Measurements from ENCODE around the gene COPS7A. TPM values are rescaled to one million over a fixed set of nuclear protein-coding genes. Genes with fewer than 3 reads are reported as not detected.
"Not testable (repeated sequence)": the region's sequence is repeated elsewhere in the genome, so short reads cannot be mapped to it uniquely, and the experiment has no call there.

The COPS7A gene
- total RNA-seq, 1 experiment from 2014 or later, result 40.7 TPM

DNA sequence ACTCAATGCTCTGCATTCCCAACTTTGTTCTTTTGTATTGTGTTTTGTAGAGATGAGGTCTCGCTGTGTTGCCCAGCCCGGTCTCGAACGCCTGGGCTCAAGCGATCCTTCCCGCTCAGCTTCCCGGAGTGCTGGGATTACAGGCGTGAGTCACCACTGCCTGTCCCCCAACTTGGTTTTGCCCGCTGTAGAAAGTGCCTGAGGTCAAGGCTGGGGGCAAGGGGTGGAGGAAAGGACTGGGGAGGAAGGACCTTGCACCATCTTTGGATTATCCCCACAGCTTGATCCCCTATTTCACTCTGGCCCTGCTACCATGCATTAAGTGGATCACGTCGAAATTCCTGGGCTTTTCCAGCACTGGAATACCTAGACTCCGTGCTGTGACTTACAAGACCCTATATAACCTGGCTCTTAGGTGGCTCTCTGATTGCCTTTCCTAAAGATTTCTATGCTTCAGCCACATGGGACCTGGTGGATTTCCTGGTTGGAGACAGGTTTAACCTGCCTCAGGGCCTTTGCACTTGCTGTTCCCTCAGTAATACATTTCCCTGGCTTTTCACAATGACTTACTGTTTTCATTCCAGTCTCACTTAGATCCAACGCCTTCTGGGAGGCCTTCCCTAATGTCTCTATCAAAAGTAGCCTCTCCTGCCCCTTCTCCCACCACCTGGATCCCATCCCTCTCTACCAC is 22.6 kb upstream of the COPS7A start:
- DNase-seq (ENCODE audit: low spot score), result no peak

DNA sequence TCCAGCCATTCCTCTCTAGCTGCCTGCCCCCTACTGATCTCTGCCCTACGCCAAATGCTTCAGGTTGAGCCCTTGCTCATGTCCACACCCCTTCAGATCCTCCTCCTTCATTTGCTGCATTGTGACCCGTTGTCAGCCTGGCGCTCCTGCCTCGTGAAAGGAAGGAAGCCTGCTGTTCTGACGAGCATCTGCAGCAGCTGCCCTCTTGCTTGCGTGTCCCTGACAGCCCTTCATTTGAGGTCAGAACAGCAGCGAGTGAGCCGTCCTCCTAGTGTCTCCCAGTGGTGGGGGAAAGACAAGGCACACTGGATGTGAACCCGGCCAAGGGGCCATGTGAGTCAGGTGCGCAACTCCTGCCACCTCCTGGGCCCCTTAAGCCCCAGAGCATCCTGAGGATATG is 20.2 kb upstream of the COPS7A start:
- DNase-seq (ENCODE audit: low spot score), result no peak

DNA sequence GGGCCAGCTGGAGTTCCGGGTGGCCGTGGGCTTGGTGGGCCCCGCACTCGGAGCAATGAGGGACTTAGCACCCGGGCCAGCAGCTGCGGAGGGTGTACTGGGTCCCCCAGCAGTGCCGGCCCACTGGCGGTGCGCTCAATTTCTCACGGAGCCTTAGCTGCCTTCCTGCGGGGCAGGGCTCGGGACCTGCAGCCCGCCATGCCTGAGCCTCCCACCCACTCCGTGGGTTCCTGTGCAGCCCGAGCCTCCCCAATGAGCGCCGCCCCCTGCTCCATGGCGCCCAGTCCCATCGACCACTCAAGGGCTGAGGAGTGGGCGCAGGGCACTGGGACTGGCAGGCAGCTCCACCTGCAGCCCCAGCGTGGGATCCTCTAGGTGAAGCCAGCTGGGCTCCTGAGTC is 15.5 kb upstream of the COPS7A start:
- not testable (repeated sequence) for DNase-seq (ENCODE audit: low spot score)

- DNase-seq (ENCODE audit: low spot score), result no peak
Observed at GRCh38 chr12:6708960-6709394, 14.9 kb upstream of the COPS7A start.

DNA sequence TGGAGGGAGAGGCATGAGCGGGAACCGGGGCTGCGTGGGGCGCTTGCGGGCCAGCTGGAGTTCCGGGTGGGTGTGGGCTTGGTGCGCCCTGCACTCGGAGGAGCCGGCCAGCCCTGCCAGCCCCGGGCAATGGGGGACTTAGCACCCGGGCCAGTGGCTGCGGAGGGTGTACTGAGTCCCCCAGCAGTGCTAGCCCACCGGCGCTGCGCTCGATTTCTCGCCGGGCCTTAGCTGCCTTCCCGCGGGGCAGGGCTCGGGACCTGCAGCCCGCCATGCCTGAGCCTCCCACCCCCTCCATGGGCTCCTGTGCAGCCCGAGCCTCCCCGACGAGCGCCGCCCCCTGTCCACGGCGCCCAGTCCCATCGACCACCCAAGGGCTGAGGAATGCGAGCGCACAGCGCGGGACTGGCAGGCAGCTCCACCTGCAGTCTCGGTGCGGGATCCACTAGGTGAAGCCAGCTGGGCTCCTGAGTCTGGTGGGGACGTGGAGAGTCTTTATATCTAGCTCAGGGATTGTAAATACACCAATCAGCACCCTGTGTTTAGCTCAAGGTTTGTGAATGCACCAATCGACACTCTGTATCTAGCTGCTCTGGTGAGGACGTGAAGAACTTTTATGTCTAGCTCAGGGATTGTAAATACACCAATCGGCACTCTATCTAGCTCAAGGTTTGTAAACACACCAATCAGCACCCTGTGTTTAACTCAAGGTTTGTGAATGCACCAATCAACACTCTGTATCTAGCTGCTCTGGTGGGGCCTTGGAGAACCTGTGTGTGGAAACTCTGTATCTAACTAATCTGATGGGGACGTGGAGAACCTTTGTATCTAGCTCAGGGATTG is 7.6 kb upstream of the COPS7A start:
- DNase-seq (ENCODE audit: low spot score), result not testable (repeated sequence)

DNA sequence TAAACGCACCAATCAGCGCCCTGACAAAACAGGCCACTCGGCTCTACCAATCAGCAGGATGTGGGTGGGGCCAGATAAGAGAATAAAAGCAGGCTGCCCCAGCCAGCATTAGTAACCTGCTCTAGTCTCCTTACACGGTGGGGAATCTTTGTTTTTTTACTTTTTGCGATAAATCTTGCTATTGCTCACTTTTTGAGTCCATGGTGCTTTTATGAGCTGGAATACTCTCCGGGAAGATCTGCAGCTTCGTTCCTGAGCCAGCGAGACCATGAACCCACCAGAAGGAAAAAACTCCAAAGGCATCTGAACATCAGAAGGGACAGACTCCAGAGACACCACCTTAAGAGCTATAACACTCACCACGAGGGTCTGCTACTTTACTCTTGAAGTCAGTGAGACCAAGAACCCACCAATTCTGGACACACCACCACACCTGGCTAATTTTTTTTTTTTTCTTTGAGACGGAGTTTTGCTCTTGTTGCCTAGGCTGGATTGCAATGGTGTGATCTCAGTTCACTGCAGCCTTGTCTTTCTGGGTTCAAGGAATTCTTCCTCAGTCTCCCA is 6.9 kb upstream of the COPS7A start:
- DNase-seq (ENCODE audit: low spot score), result no peak

DNA sequence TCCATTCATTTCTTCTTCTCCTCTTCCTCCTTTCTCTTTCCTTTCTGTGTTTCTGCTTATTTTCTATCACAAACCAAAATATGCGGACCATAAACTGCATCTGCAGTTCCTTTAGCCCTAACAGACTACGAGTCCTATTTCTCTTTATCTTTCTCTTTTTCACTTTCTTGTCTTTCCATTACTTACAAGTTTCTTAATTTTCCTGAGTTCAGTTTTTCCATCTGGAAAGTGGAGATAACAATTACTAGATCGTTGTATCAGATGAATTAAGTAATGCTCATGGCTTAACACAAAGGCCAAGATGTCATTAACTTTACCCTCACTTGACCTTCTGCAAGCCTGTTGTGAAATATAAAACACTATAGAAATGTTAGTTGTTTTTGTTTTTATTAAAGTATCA is 983 bp upstream of the COPS7A start:
- DNase-seq (ENCODE audit: low spot score), result no peak

DNA sequence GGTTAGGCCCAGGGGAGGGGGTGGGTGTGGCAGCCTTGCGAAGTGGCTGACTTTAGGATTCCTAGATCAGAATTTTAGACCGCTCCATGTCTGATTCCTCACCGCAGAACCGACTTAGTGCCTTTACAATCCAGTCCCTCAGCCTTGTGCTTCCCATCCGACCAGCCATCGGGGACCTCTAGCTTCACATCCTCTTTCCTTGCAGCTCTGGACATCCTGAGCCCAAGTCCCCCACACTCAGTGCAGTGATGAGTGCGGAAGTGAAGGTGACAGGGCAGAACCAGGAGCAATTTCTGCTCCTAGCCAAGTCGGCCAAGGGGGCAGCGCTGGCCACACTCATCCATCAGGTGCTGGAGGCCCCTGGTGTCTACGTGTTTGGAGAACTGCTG is 557 bp downstream of the COPS7A start:
- DNase-seq (ENCODE audit: low spot score), result peak; percentile 16

- DNase-seq (ENCODE audit: low spot score), result no peak
Observed at GRCh38 chr12:6725350-6725749, 1.5 kb downstream of the COPS7A start.

DNA sequence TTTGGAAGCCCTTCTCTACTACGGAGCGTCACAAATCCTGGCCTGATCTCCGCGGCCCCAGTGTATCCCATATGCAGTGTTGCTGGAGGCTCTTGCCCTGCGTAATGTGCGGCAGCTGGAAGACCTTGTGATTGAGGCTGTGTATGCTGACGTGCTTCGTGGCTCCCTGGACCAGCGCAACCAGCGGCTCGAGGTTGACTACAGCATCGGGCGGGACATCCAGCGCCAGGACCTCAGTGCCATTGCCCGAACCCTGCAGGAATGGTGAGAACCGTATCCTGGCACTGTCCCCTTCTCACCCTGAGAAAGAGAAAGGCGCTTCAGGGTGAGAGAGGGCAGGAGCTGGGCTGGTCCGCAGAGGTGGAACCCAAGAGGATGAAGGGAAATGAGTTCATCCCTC is 5.3 kb downstream of the COPS7A start:
- no peak for DNase-seq (ENCODE audit: low spot score)

GRCh38 chr12:6730169-6730568 is 6.3 kb downstream of the COPS7A start:
- no peak for DNase-seq (ENCODE audit: low spot score)

DNA sequence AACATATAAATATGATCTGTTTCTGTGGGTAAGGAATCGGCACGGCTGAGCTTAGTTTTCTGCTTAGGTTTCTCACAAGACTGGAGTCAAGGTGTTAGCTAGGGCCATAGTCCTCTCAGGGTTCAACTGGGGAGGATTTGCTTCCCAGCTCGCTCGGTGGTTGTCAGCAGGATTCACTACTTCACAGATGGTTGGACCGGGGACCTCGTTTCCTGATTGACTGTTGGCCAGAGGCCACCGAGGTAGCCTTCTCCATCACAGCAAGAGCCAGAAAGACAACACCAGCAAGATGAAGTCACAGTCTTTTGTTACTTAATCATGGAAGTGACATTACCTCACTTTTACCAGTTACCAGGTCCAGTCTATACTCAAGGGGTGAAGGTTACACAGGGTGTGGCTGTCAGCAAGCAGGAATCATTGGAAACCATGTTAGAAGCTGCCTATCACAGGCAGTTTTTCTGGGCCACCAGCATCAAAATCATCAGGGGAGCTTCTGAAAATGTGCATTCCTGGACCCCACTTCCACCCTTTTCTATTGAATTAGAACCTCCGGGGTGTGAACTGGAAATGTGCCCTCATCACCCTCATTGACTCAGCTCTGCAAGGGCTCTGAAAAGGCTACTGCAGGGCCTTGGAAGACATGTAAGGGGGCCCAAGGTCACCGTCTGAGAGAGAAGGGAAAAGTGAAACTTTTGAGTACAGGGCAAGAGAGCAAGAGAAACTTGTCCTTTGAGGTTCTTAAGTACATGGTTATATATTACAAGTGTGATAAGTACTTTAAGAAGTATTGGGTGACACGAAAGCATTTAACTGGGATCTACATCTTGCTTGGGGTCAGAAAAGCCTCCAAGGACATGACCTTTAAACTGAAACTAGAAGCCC is 10.9 kb downstream of the COPS7A start:
- DNase-seq (ENCODE audit: low spot score), result no peak

DNA sequence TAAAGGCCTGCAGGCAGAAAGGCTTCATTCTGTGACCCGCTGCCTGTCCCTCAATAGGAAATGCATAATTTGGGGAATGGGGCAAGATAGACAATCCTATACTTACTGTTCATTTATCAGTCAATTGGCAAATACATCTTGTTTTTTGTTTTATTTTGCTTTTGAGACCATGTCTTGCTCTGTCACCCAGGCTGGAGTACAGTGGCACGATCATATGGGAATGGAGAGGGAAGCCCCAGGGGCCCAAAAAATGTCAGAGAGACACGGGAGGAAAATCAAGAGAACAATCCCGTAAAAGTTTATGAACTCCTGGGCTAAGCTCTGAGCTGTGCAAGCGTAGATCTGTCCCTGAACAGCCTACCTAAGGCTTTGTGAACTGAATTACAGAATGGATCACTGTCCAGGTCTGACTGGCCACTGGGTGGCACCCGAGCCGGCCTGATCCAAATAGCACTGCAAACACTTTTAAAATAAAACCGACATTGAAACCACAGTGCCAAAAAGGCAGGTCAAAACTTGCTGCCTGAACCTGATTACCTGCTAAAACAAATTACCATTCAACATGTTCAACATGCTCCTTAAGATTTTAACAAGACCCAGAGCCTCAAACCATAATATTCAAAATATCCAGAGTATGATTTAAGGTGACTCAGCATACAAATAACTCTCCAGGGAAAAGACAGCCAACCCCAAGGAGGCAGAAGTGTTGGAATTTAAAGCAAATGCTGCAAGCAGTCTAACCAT is 11.8 kb downstream of the COPS7A start:
- DNase-seq (ENCODE audit: low spot score), result peak; percentile 38

GRCh38 chr12:6736754-6737153 is 12.9 kb downstream of the COPS7A start:
- no peak for DNase-seq (ENCODE audit: low spot score)

DNA sequence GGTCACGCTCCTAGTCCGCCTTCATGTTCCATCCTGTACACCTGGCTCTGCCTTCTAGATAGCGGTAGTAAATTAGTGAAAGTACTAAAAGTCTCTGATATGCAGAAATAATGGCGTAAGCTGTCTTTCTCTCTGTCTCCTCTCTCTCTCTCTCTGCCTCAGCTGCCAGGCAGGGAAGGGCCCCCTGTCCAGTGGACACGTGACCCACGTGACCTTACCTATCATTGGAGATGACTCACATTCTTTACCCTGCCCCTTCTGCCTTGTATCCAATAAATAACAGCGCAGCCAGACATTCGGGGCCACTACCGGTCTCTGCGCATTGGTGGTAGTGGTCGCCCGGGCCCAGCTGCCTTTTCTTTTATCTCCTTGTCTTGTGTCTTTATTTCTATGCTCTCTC is 18.2 kb downstream of the COPS7A start:
- DNase-seq (ENCODE audit: low spot score), result not testable (repeated sequence)

GRCh38 chr12:6742834-6743233 is 19.0 kb downstream of the COPS7A start:
- DNase-seq (ENCODE audit: low spot score), result no peak

DNA sequence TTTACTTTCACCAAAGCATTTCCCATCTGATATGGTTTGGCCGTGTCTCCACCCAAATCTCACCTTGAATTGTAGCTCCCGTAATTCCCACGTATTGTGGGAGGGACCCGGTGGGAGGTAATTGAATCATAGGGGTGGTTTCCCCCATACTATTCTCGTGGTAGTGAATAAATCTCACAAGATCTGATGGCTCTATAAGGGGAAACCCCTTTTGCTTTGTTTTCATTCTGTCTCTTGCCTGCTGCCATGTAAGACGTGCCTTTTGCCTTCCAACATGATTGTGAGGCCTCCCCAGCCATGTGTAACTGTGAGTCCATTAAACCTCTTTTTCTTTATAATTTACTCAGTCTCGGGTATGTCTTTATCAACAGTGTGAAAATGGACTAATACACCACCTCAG is 19.5 kb downstream of the COPS7A start:
- DNase-seq (ENCODE audit: low spot score), result not testable (repeated sequence)

- no peak for DNase-seq (ENCODE audit: low spot score)
Observed at GRCh38 chr12:6745741-6746525, 22.1 kb downstream of the COPS7A start.

- no peak for DNase-seq (ENCODE audit: low spot score)
Observed at GRCh38 chr12:6747216-6747615, 23.4 kb downstream of the COPS7A start.

DNA sequence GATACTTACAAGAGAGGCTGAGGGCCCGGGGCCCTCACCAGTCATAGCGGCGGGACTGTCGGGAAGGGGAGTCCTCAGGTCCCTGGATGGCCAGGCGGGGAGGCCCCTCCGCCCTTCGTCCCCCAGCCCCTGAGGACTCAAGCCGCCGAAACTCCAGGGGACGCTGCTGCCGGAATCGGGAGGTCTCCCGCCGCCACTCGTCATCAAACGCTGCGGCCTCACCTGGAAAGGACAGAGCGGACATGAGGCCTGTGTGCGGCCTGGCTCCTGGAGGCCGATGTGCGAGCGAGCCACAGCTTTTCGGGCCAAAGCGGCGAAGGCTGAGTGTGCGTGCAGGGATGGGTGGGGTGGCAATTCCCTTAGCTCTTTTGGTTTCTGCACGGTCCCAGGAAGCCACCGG is 24.9 kb downstream of the COPS7A start:
- no peak for DNase-seq (ENCODE audit: low spot score)

Data from A172 (cell line).